GM12891 (cell line): ENCODE results near the gene THADA.
"Not testable (repeated sequence)": the region's sequence is repeated elsewhere in the genome, so short reads cannot be mapped to it uniquely, and the experiment has no call there.

Source experiments
- DNase-seq: peaks from one replicate; pipeline ENCODE4 v3.0.0; 2011; ENCODE audit warnings: low spot score; ENCODE audit not compliant: insufficient read length
- FAIRE-seq: peaks from 2 replicates; lab custom pipeline; 2011; peaks lifted over from hg19 to GRCh38; lab: Jason Lieb, UNC
- PAX5 ChIP-seq: IDR thresholded peaks from 2 replicates; pipeline ENCODE4 v1.6.1; 2011; ENCODE audit warnings: low read length, moderate library complexity, mild to moderate bottlenecking; ENCODE audit not compliant: insufficient read depth, severe bottlenecking
- POLR2A ChIP-seq: IDR thresholded peaks from 2 replicates; pipeline ENCODE4 v1.6.1; 2011; ENCODE audit warnings: low read depth, low read length, control low read depth
- POLR2AphosphoS5 ChIP-seq: IDR thresholded peaks from 2 replicates; pipeline ENCODE4 v1.6.1; 2011; ENCODE audit warnings: low read depth, low read length, control low read depth
- POU2F2 ChIP-seq: IDR thresholded peaks from 2 replicates; pipeline ENCODE4 v1.6.1; 2011; ENCODE audit warnings: low read depth, mild to moderate bottlenecking, control low read depth, low read length, moderate library complexity
- SPI1 ChIP-seq: IDR thresholded peaks from 2 replicates; pipeline ENCODE4 v1.6.1; 2011; ENCODE audit warnings: low read depth, low read length, control low read depth
- TAF1 ChIP-seq: IDR thresholded peaks from 2 replicates; pipeline ENCODE4 v1.6.1; 2011; ENCODE audit warnings: low read depth, low read length, control low read depth

The THADA gene

DNA sequence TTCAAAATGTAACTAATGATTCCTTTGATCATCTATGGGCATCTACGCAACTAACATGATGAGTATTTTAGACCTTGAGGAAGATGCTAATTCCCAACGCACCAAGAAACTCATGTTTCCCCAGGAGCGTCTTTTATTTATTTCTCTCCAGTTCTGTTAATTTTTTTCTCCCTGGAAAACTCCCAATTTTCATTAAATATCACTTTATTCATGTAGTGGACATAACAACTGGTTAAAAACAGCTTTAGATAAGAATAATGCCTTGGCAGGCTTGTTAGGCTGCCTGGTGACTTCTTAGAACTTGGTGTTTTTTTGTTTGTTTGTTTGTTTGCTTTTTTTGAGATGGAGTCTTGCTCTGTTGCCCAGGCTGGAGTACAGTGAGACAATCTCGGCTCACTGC lies 306.5 kb downstream of the THADA start:
- no peak for FAIRE-seq
- TF ChIP-seq POU2F2 (no peak), POLR2AphosphoS5 (no peak), POLR2A (no peak), PAX5 (no peak), SPI1 (no peak), TAF1 (no peak)

GRCh38 chr2:43288417-43289305 lies 307.2 kb downstream of the THADA start:
- no peak for DNase-seq
- TF ChIP-seq SPI1 (no peak), POLR2AphosphoS5 (no peak), TAF1 (no peak)
- FAIRE-seq: no peak

More for the DNA sequence above, 306.5 kb downstream of the THADA start:
- DNase-seq: no peak

DNA sequence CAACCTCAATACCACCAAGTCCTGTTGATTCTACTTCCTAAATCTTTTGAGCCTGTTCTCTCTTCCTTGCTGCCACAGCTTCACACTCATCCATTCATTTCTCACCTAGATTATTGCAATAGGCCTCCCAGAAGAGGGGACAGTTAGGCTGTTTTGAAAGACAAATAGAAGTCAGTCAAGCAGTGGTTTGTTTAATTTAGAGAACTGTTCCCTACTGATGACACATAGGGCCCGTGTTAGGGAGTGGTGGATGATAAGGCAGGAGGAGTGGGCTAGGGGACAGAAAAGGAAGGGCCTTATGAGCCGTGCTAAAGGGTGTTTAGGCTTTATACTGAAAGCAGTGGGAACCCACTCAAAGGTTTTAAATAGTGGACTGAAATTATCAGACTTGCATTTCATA lies 309.9 kb downstream of the THADA start:
- TF ChIP-seq POLR2A: no peak
- no peak for TF ChIP-seq PAX5
- no peak for TF ChIP-seq POU2F2
- no peak for TF ChIP-seq POLR2AphosphoS5
- TF ChIP-seq SPI1: no peak
- DNase-seq: no peak

DNA sequence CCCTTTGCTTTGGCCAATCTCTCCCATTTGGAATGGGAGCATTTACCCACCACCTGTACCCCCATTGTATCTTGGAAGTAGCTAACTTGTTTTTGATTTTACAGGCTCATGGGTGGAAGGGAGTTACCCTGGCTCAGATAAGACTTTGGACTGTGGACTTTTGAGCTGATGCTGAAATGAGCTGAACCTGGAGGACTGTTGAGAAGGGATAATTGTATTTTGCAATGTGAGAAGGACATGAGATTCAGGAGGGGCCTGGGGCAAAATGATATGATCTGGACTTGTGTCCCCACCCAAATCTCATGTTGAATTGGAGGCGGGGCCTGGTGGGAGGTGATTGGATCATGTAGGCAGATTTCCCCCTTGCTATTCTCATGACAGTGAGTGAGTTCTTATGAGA lies 310.9 kb downstream of the THADA start:
- FAIRE-seq (no peak), DNase-seq (no peak)
- no peak for TF ChIP-seq PAX5
- TF ChIP-seq SPI1: no peak
- no peak for TF ChIP-seq POU2F2
- TF ChIP-seq POLR2A: no peak
- no peak for TF ChIP-seq POLR2AphosphoS5
- no peak for TF ChIP-seq TAF1

More for the DNA sequence above, 309.9 kb downstream of the THADA start:
- FAIRE-seq: no peak

GRCh38 chr2:43284347-43284746 lies 311.5 kb downstream of the THADA start:
- FAIRE-seq, DNase-seq: not testable (repeated sequence)

DNA sequence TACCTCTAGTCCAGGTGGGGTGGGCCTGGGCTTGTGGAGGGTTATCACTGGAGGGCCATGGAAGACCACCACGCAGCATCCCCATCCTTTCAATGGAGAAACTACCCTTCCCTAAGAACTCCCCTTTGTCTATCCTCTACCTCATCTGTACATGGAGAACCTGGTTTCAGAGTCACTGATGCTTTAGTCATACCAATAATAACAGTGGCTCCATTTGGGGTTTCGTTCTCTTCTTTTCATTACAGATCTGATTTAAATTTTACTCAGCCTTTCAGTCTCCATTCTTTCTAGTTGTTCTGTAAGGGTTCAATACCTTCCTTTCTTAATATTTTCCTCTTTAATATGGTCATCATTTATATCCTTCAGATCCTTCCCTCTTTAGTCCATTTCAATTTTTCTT lies 314.8 kb downstream of the THADA start:
- DNase-seq: no peak
- no peak for TF ChIP-seq POLR2AphosphoS5
- TF ChIP-seq TAF1: no peak
- no peak for TF ChIP-seq POLR2A
- no peak for TF ChIP-seq POU2F2
- no peak for TF ChIP-seq PAX5
- TF ChIP-seq SPI1: no peak
- FAIRE-seq: no peak

DNA sequence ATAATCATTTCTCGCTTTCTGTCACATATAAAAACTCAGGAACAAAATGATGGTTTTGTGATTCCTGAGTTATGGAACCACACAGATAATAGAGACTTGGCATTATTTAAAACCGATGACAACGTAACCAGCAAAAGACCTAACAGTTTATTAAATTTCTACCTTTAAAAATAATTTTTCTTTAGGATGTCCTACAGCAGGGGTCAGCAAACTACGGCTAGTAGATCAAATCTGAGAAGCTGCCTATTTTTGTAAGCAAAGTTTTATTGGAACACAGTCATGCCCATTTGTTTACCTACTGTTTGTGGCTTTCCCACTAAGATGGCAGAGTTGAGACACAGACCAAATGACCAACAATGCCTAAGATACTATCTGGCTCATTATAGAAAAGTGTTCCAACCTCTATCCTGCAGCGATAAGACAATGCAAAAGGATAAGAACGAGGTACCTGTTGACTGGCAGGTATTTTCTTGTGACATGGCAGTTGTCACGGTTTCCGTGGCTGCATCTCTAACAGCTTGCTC lies 316.5 kb downstream of the THADA start:
- TF ChIP-seq TAF1 (no peak), POLR2A (no peak), POU2F2 (no peak), PAX5 (no peak), POLR2AphosphoS5 (no peak), SPI1 (no peak)
- FAIRE-seq (no peak), DNase-seq (no peak)

GRCh38 chr2:43278564-43279220 lies 317.1 kb downstream of the THADA start:
- FAIRE-seq (no peak), DNase-seq (no peak)
- TF ChIP-seq POLR2AphosphoS5 (no peak), TAF1 (no peak), POU2F2 (no peak), SPI1 (no peak), POLR2A (no peak), PAX5 (no peak)

DNA sequence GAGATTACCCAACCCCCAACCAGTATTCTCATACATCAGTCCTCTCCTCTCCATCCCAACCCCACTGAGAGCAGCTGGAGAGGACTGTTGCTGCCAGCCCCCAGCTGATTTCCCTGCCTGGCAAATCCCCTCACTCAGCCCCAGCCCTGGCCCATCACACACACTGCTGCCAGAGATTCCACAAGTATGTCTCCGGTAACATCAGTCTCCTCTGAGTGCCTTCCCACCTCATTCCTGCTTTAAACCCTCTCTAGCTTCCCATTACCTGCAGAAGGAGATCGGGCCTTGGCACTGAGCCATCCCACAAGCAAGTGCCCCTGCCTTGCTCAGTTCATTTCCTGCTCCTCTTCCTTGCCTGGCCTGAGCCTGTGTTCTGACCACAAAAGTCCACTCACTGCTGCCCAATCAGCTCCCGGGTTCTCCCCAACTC lies 318.9 kb downstream of the THADA start:
- no peak for TF ChIP-seq POU2F2
- TF ChIP-seq POLR2A: no peak
- TF ChIP-seq TAF1: no peak
- no peak for TF ChIP-seq PAX5
- no peak for TF ChIP-seq POLR2AphosphoS5
- no peak for TF ChIP-seq SPI1
- FAIRE-seq (no peak), DNase-seq (no peak)
